Ishikawa (cell line): ENCODE measurements around the gene NRG4.
A peak's percentile ranks its signal among the peaks of the same experiment; 100 is the strongest.

ENCODE experiments used
- CEBPB ChIP-seq: IDR thresholded peaks from 2 replicates; pipeline ENCODE4 v1.6.1; 2012
- CREB1 ChIP-seq: IDR thresholded peaks from 2 replicates; pipeline ENCODE4 v1.6.1; 2012; ENCODE audit warnings: low read depth
- EGR1 ChIP-seq: IDR thresholded peaks from 2 replicates; pipeline ENCODE4 v1.6.1; 2012
- EP300 ChIP-seq: IDR thresholded peaks from 2 replicates; pipeline ENCODE4 v1.6.1; 2012; ENCODE audit warnings: borderline replicate concordance
- FOXM1 ChIP-seq: IDR thresholded peaks from 2 replicates; pipeline ENCODE4 v1.6.1; 2012; ENCODE audit warnings: low read depth, borderline replicate concordance
- MAX ChIP-seq: IDR thresholded peaks from 2 replicates; pipeline ENCODE4 v1.6.1; 2012
- NFIC ChIP-seq: IDR thresholded peaks from 2 replicates; pipeline ENCODE4 v1.6.1; 2012
- RAD21 ChIP-seq: IDR thresholded peaks from 2 replicates; pipeline ENCODE4 v1.6.1; 2012; ENCODE audit warnings: low read depth
- REST ChIP-seq: IDR thresholded peaks from 2 replicates; pipeline ENCODE4 v1.6.1; 2012; ENCODE audit warnings: low read depth, mild to moderate bottlenecking
- TAF1 ChIP-seq: IDR thresholded peaks from 2 replicates; pipeline ENCODE4 v1.6.1; 2012; ENCODE audit warnings: low read depth, mild to moderate bottlenecking
- TCF12 ChIP-seq: IDR thresholded peaks from 2 replicates; pipeline ENCODE4 v1.6.1; 2012; ENCODE audit warnings: low read depth
- TEAD4 ChIP-seq: IDR thresholded peaks from 2 replicates; pipeline ENCODE4 v1.6.1; 2012
- USF1 ChIP-seq: IDR thresholded peaks from 2 replicates; pipeline ENCODE4 v1.6.1; 2012
- YY1 ChIP-seq: IDR thresholded peaks from 2 replicates; pipeline ENCODE4 v1.6.1; 2012; ENCODE audit warnings: low read depth
- ZBTB7A ChIP-seq: IDR thresholded peaks from 2 replicates; pipeline ENCODE4 v1.6.1; 2012; ENCODE audit warnings: low read depth

Gene NRG4

GRCh38 chr15:76011627-76012551, at the start of gene NRG4:
Gene NRG4 (minus strand): TSS chr15:76012424. CDS start chr15:76011230, 1,194 bp downstream.
- TF ChIP-seq USF1 (no peak), CEBPB (no peak), FOXM1 (peak; percentile 60; the same call in 1 of the 2 replicates), TCF12 (peak; percentile 54; the same call in 1 of the 2 replicates), RAD21 (no peak), CREB1 (no peak), EGR1 (peak; percentile 77), TEAD4 (peak; percentile 49; the same call in 1 of the 2 replicates), NFIC (0 out of 2 replicates have a peak, but pooled peaks have one; percentile 18), REST (no peak), YY1 (0 out of 2 replicates have a peak, but pooled peaks have one; percentile 23), ZBTB7A (no peak), TAF1 (0 out of 2 replicates have a peak, but pooled peaks have one; percentile 39), MAX (peak; percentile 67; the same call in 1 of the 2 replicates), EP300 (peak; percentile 43; the same call in 1 of the 2 replicates)

- no peak for TF ChIP-seq ZBTB7A
- no peak for TF ChIP-seq CREB1
- no peak for TF ChIP-seq MAX
- no peak for TF ChIP-seq TCF12
- no peak for TF ChIP-seq USF1
- no peak for TF ChIP-seq EGR1
- TF ChIP-seq REST, result no peak
- no peak for TF ChIP-seq CEBPB
- TF ChIP-seq FOXM1, result no peak
- no peak for TF ChIP-seq YY1
- TF ChIP-seq EP300, result no peak
- TF ChIP-seq RAD21, result no peak
- TF ChIP-seq TEAD4, result no peak
- no peak for TF ChIP-seq NFIC
- TF ChIP-seq TAF1, result no peak
Measured at GRCh38 chr15:76061700-76062099, 49.5 kb upstream of the NRG4 start.

- no peak for TF ChIP-seq CREB1
- no peak for TF ChIP-seq ZBTB7A
- TF ChIP-seq USF1, result no peak
- TF ChIP-seq TCF12, result no peak
- TF ChIP-seq EP300, result no peak
- no peak for TF ChIP-seq YY1
- no peak for TF ChIP-seq NFIC
- no peak for TF ChIP-seq EGR1
- TF ChIP-seq CEBPB, result no peak
- no peak for TF ChIP-seq REST
- no peak for TF ChIP-seq FOXM1
- TF ChIP-seq MAX, result no peak
- no peak for TF ChIP-seq RAD21
- no peak for TF ChIP-seq TAF1
- TF ChIP-seq TEAD4, result no peak
Measured at GRCh38 chr15:76060118-76060989, 48.1 kb upstream of the NRG4 start.
